ENCODE measurements around the gene OSM.

The OSM gene

DNA sequence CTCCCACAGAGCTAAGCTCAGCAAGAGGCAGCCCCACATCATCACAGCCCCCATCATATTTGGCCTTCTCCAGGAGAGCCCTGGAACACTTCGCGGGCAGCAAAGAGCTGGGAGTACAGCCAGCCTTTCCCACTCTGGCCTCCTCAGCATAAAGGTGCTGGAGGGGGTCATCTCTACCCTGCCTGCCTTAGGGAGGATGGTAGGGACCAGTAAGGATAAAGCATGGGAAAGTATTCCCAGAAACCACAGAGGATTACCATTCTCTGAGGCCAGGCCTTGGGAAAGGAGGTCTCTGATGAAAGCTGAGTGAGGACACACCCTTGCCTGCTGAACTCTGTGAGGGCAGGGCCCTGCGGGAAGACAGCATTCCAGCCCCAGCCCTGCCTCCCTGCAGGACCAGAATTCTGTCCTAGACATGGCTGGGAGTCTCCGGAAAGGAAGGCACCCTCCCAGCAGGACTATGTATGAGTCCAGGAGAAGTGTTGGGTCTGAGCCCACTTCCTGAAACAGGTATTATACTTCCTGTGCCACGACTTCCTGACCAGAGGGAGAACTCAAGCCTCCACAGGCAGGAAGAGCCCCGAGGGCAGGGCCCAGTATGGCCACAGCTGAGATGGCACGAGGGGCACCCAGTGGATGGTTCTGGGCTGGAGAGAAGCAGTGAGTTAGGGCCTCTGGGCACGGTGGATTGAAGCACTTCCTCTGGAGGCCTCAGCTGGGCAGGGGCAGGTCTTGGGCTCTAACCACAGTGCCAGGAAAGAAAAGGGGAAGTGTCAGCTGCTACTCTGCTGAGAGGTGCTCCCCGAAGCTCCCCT is 35.6 kb upstream of the OSM start:
- DNase-seq, result no peak
- in situ Hi-C loops (cut with HindIII; ENCODE audit: low pct_ligation_motif_present, low pct_unique_long_range_greater_than_20kb, low sequenced_read_pairs), result no loop called here

- DNase-seq, result no peak
- in situ Hi-C loops (cut with HindIII; ENCODE audit: low pct_ligation_motif_present, low pct_unique_long_range_greater_than_20kb, low sequenced_read_pairs), result no loop called here
Measured at GRCh38 chr22:30299322-30299721, 32.7 kb upstream of the OSM start.

DNA sequence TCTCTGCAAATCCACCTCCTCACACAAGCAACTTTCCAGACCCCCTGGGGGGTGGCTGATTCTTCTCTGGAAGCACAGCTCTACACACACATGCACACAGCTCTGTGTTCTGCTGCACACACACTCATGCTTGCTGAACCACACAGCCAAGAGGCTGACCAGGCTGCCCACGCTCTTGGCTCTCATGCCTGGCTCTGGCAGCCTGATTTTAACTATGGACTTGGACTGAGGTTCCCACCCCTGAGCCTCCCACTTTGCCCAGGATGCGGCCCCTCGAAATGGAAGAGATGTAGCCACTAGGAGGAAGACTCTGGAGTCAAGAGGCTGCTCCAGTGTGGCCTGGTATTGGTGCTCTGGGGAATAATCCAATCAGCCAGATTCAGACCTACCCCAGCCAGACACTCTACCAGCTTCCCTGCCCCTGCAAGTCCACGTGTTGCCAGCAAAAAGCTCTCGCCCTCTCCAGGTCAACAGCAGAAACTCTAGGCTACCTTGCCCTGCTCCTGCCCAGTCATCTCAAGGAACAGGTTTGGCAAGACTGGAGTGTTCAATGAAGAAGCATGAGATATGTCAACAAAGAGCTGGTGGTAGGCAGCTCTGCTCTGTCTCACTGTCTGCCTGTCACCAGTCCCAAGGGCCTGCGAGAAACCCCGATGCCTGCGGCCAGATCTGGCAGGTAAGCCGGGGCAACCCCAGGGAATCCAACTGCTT is 31.5 kb upstream of the OSM start:
- DNase-seq, result no peak
- in situ Hi-C loops (cut with HindIII; ENCODE audit: low pct_ligation_motif_present, low pct_unique_long_range_greater_than_20kb, low sequenced_read_pairs), result no loop called here

DNA sequence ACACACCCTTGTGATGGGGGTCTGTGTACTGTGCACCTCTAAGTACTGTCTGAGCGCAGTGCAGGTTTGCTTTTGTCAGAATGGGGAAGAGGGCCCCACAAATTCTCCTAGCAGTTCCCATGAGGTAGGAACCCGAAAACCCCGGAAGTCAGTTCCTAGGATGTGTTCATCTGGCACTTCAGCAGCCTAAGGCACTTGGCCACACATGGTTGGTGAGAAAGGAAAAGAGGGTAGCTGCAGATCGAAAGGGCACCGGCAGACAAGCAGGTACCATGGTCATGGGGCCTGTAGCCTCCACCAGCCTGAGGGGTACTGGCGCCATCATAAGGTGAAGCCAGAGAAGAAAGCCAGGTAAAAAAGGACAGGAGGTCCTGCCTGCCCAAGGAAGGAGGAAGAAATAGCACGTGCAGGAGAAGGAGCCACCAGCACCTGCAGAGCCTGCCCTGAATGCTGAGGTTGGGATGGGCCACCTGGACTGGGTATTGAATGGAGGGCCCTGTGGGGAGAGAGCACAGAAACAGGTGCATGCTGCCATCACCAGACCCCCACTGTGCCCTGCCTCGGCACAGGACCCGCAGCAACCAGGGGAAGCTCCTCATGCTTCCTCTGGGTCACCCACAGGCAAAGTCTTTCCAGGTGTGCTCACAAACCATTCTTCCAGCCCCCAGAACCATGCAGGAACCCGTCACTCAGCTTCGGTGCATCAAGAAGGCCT is 30.8 kb upstream of the OSM start:
- DNase-seq, result no peak
- in situ Hi-C loops (cut with HindIII; ENCODE audit: low pct_ligation_motif_present, low pct_unique_long_range_greater_than_20kb, low sequenced_read_pairs), result no loop called here

- in situ Hi-C loops (cut with HindIII; ENCODE audit: low pct_ligation_motif_present, low pct_unique_long_range_greater_than_20kb, low sequenced_read_pairs), result no loop called here
- no peak for DNase-seq
Measured at GRCh38 chr22:30296833-30297232, 30.2 kb upstream of the OSM start.

- in situ Hi-C loops (cut with HindIII; ENCODE audit: low pct_ligation_motif_present, low pct_unique_long_range_greater_than_20kb, low sequenced_read_pairs), result no loop called here
- no peak for DNase-seq
Measured at GRCh38 chr22:30296324-30296723, 29.7 kb upstream of the OSM start.

DNA sequence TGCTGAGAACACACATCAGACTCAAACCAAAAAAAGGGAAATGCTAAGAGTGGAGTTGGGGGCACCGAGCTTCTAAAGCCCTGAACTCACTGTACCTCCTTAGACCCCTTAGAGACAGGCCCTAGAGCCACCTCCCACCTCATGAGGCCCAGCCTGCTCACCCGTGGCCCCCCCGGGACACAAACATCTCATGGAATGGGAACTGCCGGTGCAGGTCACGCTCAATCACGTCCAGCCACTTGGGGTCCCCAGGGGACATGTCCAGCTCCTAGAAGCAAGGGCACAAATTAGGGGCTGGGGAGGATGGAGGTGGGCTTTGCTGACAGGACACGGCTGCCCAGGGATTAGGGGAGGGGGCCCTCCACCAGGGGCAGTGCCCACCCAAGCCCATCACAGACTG is 28.9 kb upstream of the OSM start:
- in situ Hi-C loops (cut with HindIII; ENCODE audit: low pct_ligation_motif_present, low pct_unique_long_range_greater_than_20kb, low sequenced_read_pairs), result no loop called here
- no peak for DNase-seq

DNA sequence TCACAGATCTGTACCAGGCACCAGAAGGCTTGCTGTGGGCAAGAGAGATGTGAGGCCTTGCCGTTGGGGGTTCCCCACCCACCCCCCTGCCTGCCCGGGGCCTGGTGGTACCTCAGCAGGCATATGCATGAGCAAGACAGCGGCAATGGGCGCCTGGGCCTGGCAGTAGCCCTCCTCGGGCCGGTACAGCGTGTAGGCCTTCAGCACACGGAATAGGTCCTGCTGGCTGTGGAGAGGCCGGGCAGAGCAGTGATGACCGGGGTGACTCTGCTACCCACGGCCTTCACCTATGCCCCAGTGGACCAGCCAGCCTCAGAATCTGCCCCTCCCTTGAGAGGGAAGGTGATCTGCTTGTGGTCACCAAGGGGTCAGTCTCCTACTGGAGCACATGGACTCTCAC is 28.2 kb upstream of the OSM start:
- in situ Hi-C loops (cut with HindIII; ENCODE audit: low pct_ligation_motif_present, low pct_unique_long_range_greater_than_20kb, low sequenced_read_pairs), result no loop called here
- DNase-seq, result no peak

GRCh38 chr22:30294066-30294465 is 27.4 kb upstream of the OSM start:
- in situ Hi-C loops (cut with HindIII; ENCODE audit: low pct_ligation_motif_present, low pct_unique_long_range_greater_than_20kb, low sequenced_read_pairs), result no loop called here

DNA sequence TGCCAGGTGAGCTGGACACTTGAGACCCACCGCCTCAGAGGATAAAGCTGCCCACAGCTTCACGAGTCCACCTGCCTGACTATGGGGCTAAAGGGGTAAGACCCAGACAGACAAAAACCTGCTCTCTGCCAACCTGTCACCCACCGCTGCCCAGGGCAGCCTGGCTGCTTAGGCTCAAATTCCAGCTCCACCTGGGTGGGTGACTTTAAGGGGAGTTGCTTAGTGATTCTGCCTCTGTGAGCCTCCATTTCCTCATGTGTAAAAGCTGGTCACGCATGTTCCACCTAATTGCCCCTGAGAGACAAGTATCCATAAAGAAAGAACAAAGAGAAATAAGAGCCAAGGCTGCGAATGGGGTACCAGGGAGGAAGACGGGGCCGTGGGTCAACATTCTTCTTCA is 26.4 kb upstream of the OSM start:
- in situ Hi-C loops (cut with HindIII; ENCODE audit: low pct_ligation_motif_present, low pct_unique_long_range_greater_than_20kb, low sequenced_read_pairs), result no loop called here
- DNase-seq, result no peak

More at GRCh38 chr22:30294066-30294465, 27.4 kb upstream of the OSM start:
- DNase-seq, result no peak

- in situ Hi-C loops (cut with HindIII; ENCODE audit: low pct_ligation_motif_present, low pct_unique_long_range_greater_than_20kb, low sequenced_read_pairs), result no loop called here
- DNase-seq, result no peak
Measured at GRCh38 chr22:30292069-30292970, 25.7 kb upstream of the OSM start.

DNA sequence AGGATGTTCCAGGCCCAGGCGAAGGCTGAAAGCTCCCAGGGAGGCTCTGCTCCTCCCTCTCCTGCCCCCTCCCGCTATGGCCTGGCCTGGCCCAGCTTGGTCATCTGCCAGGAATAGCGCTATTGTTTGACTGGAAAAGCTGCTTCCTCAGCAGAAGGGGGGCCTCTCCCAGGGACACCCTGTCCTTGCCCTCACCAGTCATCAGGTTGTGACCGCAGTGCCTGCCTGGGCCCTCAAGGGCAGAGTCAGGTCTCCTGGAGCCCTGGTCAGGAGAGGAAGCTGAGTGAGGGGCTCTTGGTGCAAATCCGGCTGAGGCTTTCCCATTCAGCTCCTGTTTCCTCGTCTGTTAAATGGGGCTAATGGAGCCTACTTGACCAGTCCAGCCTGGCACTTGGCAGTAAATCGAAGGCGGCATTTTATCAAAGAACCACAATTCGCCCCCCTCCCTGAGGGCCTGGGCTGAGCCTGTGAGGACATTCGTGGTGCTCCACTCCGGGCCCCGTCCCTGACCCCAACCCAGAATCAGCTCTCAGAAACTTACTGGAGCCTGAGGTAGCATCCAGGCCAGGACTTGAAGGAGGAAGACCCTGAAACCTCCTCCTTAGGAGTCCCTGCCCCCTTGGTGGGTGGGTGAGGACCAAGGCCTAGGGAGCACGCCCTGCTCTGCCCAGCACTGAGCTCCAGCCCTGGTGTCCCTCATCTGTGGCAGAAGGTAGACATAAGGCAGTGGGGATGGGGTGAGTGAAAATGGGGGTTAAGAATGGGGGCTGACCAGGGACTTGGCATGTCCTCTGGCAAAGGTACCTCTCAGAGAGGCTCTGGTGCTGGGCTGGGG is 24.6 kb upstream of the OSM start:
- in situ Hi-C loops (cut with HindIII; ENCODE audit: low pct_ligation_motif_present, low pct_unique_long_range_greater_than_20kb, low sequenced_read_pairs), result no loop called here
- peak; percentile 40 for DNase-seq

- DNase-seq, result peak; percentile 65
- in situ Hi-C loops (cut with HindIII; ENCODE audit: low pct_ligation_motif_present, low pct_unique_long_range_greater_than_20kb, low sequenced_read_pairs), result no loop called here
Measured at GRCh38 chr22:30290342-30291057, 23.8 kb upstream of the OSM start.

DNA sequence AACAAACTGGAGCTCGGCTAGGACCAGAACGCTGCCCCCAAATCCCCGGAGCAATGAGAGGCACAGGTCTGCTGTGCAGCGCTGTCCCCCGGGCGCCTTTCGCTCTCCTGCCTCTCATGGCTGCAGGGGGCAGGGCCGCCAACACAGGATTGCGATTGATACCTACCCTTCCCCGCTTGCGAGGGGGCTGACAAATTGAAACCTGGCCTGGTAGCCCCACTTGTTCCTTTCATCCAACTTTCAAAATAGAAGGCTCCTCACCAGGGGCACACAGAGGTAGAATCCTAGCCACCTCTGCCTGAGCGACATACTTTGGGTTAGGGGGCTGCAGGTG is 23.3 kb upstream of the OSM start:
- in situ Hi-C loops (cut with HindIII; ENCODE audit: low pct_ligation_motif_present, low pct_unique_long_range_greater_than_20kb, low sequenced_read_pairs), result no loop called here
- DNase-seq, result no peak

- peak; percentile 96 for DNase-seq
- in situ Hi-C loops (cut with HindIII; ENCODE audit: low pct_ligation_motif_present, low pct_unique_long_range_greater_than_20kb, low sequenced_read_pairs), result no loop called here
Measured at GRCh38 chr22:30289141-30289979, 22.7 kb upstream of the OSM start, which contains the start of gene CASTOR1. Gene CASTOR1, minus strand, starts transcription at chr22:30289505. Its CDS starts 8 bp downstream, at chr22:30289497.

- in situ Hi-C loops (cut with HindIII; ENCODE audit: low pct_ligation_motif_present, low pct_unique_long_range_greater_than_20kb, low sequenced_read_pairs), result no loop called here
- DNase-seq, result no peak
Measured at GRCh38 chr22:30288419-30289140, 21.9 kb upstream of the OSM start.

Measured in ACHN (cell line).